EH (cell line): ENCODE measurements around the gene FNDC7.
A peak's percentile ranks its signal among the peaks of the same experiment; 100 is the strongest.
"Not testable (repeated sequence)": the region's sequence is repeated elsewhere in the genome, so short reads cannot be mapped to it uniquely, and the experiment has no call there.

ENCODE experiments used
- DNase-seq: peaks from one replicate; pipeline ENCODE4 v3.0.0-alpha.2; 2015; ENCODE audit warnings: low read depth

The FNDC7 gene, protein sequence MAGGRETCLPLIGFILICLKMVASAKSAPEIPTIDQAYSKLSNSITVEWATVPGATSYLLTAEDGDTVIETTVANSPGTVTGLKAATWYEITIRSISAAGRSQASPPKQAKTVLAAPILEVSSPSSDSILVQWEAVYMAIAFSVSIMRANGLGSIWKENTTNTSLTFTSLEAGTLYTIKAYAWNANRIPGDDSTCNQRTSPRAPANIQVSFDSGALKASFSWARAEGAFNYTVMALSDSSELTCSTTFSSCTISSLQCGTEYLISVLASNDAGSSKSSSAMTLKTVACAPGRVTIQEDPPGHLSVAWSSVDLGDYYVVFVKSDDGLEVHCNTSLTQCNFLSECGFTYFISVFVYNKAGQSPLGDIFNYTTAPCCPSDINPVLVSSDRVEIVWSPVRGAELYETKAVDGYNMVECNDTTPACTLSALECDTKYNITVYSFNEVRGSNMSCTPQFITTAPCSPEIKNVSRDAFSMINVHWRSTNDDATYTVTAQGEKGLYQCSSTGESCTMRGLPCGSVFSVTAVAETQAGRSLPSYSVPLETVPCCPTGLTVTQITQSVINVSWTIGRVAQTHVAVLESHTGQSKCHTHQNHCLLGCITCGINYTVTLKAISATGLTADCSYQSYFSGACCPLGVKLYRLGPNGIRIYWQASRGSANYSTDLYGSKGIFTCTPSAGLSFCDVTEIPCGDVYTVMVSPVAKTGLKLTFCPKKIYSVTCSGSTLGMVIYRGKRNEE

GRCh38 chr1:108712606-108713150, at the start of gene FNDC7:
Gene FNDC7 (plus strand): TSS chr1:108712908. CDS start chr1:108712934, 26 bp downstream.
- DNase-seq, result peak; percentile 33

- DNase-seq, result no peak
Observed at GRCh38 chr1:108663074-108663473, 49.6 kb upstream of the FNDC7 start.

GRCh38 chr1:108664481-108664880, 48.2 kb upstream of the FNDC7 start:
- no peak for DNase-seq

GRCh38 chr1:108665067-108665466, 47.6 kb upstream of the FNDC7 start:
- DNase-seq, result no peak

GRCh38 chr1:108665771-108666170, 46.9 kb upstream of the FNDC7 start:
- DNase-seq, result no peak

DNA sequence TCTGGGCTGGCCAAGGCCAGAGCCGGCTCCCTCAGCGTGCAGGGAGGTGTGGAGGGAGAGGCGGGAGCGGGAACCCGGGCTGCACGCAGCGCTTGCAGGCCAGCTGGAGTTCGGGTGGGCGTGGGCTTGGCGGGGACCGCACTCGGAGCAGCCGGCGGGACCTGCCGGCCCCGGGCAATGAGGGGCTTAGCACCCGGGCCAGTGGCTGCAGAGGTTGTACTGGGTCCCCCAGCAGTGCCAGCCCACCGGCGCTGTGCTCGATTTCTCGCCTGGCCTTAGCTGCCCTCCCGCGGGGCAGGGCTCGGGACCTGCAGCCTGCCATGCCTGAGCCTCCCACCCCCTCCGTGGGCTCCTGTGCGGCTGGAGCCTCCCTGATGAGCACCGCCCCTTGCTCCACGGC, 45.3 kb upstream of the FNDC7 start:
- DNase-seq, result not testable (repeated sequence)

DNA sequence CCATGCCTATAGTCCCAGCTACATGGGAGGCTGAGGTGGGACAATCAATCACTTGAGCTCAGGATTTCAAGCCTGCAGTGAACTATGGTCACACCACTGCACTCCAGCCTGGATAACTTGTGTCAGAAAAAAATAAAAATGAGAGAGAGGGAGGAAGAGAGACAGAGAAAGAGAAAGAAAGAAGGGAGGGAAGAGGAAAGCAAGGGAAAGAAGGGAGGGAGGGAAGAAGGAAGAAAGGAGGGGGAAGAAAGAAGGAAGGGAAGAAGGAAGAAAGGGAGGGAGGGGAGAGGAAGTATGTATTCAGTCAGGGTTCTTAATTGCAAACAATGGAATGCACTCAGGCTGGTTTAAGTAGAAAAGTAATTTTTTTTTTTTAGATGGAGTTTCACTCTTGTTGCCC, 43.9 kb upstream of the FNDC7 start:
- DNase-seq, result no peak

DNA sequence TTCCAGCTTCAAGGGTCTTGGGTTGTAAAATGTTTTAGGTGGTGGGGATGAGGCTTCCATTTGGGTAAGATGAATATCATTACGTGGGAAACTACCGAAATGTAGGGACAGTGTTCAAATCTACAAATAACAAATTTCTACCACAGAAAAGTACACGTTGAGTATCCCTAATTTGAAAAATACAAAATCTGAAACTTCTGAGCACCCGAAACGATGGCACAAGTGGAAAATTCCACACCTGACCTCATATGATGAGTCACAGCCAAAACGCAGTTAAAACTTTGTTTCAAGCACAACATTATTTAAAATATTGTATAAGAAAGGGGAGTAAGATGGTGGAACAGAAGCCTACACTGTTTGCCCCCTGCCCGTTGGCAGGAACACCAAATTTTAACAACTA, 43.0 kb upstream of the FNDC7 start:
- DNase-seq, result no peak

GRCh38 chr1:108670131-108670773, 42.5 kb upstream of the FNDC7 start:
- peak; percentile 67 for DNase-seq

- DNase-seq, result no peak
Observed at GRCh38 chr1:108671143-108671542, 41.6 kb upstream of the FNDC7 start.

GRCh38 chr1:108678706-108679105, 34.0 kb upstream of the FNDC7 start:
- no peak for DNase-seq

GRCh38 chr1:108679586-108680213, 33.0 kb upstream of the FNDC7 start:
- DNase-seq, result no peak

DNA sequence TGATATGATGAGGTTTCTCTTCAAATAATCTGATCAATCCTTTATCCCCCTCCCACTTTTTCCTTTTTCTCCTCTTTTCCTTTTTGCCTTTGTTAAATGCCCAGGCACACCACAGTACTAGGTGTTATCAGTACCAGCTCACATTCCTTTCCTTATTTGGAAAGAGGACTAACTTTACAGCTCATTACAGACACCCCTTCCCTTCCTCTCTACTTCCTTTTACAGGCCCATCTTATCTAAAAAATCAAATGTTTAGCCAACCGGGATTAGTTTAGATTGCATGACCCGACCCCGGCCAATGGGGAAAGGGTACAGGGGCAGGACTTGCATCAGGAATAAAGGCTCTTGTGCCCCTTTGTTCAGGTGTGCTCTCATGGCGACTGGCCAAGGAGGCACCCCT, 31.0 kb upstream of the FNDC7 start:
- DNase-seq, result peak; percentile 24

- no peak for DNase-seq
Observed at GRCh38 chr1:108685529-108685928, 27.2 kb upstream of the FNDC7 start.

DNA sequence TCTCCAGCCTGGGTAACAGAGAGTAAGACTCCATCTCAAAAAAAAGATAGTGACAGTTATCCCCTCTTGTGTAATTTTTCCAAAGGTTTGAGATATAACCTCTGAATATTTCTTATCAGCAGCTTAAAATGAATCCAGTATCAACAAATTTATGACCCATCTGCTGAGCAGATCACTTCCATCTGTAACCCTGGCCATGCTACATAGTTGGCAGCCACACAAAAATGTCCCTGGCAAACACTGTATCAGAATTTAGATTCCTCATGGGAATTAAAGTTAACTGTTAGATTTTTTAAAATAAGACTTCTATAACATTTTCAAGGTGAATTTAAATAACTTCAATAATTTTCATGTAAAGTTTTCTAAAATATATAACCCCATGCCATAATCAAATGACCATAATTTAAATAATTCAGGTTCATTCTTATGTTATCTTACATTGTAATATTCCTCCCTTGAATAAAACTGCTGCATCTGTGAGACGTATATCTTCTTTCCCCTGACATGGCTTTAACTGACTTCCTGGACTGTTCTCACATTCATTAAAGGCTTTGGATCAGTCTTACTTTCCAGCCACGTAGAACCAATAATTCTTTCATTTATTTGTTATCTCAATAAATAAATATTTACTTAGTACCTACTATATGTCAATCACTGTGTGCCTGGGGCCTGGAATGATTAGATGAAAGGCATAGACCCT, 25.9 kb upstream of the FNDC7 start:
- DNase-seq, result peak; percentile 74

DNA sequence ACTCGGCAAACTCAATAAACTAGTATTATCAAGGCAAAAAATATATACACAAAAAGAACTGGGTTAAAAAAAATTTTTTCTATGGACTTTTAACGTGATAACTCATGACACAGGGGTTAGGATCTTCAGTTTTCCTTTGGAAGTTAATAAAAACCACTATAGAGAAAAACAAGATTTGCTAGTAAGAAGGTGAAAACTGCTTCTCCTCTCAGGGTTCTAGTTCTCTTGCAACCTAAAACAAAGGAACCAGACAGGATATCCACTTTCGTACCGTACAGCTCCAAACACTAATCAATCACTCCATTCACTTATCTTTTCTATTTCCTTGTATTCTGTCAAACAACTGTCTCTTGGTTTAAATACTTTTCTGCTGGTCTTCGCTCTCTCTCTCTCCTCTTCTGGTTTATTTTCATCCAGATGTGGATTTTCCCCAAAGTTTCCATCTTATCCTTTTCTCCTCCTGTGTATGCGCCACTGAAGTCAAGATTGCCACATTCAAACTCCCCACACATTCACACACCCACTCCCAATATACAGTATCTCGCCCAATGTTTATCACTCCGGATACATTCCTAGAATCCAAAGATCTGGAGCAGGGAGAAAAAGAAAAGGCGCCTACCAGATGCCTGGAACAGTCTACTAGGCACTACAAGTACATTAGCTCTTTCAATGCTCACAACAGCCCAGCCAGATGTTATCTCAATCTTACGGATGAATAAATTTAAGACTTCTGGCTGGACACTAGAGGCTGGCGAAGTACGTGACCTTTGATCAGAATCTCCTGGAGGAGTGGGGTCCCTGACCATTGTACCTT, 21.4 kb upstream of the FNDC7 start:
- DNase-seq, result no peak

- DNase-seq, result peak; percentile 93
Observed at GRCh38 chr1:108691942-108692723, 20.6 kb upstream of the FNDC7 start, which contains the start of gene PRPF38B. Gene PRPF38B (plus strand): TSS chr1:108692310. CDS start chr1:108692592, 282 bp downstream.

DNA sequence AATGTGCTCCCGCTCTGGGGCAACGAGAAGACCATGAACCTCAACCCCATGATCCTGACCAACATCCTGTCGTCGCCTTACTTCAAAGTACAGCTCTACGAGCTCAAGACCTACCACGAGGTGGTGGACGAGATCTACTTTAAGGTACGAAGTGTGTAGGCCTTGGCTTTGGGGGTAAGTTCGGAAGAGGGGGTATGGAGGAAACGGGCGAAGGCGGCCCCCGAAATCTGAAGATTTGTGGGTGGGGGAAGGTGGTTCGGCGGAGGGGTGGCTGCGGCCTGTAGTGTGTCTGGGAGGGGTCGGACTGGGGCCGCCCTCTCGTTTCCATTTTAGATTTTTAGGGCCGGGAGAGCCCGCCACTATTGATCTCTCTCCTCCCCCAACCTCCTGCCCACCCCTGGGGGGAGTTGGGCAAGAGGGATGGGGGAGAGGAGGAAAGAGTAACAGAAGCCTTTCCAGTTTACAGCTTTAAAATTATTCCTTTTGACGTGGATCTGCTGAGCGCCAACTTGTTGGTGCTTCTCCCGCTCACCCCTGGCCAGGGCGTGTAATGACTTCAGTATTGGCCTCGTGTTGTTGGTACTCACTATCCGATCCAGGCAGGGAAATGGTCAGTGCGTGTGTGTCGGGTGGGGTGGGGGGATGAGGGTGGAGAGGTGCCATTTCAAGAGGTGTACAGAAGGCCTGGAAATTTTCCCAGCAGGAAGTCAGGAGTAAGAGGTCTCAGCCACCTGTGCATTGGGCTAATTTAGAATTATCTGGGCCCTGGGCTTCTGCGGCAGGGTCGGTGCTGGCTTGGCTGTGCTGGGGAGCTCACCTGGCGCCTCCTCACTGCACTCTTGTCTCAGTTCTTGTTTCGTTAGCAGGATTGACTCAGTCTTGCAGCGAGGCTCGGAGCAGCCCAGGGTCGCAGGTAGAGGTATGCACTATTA, 19.7 kb upstream of the FNDC7 start:
- DNase-seq, result peak; percentile 81

DNA sequence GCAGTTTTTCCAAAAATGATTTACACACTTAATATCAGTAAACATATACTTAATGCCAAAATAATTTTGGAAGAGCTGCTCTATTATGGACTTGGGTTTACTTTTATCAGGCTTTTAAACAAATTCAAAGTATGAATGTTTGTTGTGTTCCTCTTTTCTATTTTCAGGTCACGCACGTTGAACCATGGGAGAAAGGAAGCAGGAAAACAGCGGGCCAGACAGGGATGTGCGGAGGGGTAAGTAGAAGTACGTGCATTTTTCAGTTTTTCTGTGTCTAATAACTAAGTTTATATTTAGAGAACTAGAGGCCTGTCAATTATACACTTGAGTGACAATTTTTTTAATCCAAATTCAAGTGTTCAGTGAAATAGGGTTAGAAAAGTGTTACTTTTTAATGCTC, 17.2 kb upstream of the FNDC7 start:
- DNase-seq, result no peak
